Liver (tissue), 9 donors: ENCODE results near the gene KRIT1. TPM values are rescaled to one million over a fixed set of nuclear protein-coding genes. Genes with fewer than 3 reads are reported as not detected.

Source experiments
- DNase-seq: peaks from one replicate; pipeline ENCODE4 v3.0.0-alpha.2; 2017; ENCODE audit warnings: low spot score
- H3K27ac ChIP-seq, 2 donors: one replicate each; pipeline ENCODE4 v1.7.0; 2013; ENCODE audit warnings: inconsistent platforms in 2 of 2, low read length in 2 of 2, control low read depth in 1 of 2, low read depth in 1 of 2, mild to moderate bottlenecking in 1 of 2
- H3K27me3 ChIP-seq, 4 donors: one replicate each; pipeline versions ENCODE4 v1.6.1 to v1.7.0; 2013; ENCODE audit warnings: low read length in 3 of 4, inconsistent platforms in 1 of 4, mild to moderate bottlenecking in 1 of 4, moderate library complexity in 1 of 4; ENCODE audit not compliant: control insufficient read depth in 4 of 4, insufficient read depth in 4 of 4
- H3K36me3 ChIP-seq, 4 donors: one replicate each; pipeline versions ENCODE4 v1.6.1 to v1.7.0; 2013; ENCODE audit warnings: low read length in 3 of 4, mild to moderate bottlenecking in 3 of 4, low read depth in 1 of 4, moderate library complexity in 1 of 4; ENCODE audit not compliant: control insufficient read depth in 4 of 4, insufficient read depth in 3 of 4
- H3K4me1 ChIP-seq, 4 donors: one replicate each; pipeline versions ENCODE4 v1.6.1 to v1.7.0; 2013; ENCODE audit warnings: low read length in 3 of 4, mild to moderate bottlenecking in 3 of 4, moderate library complexity in 1 of 4; ENCODE audit not compliant: control insufficient read depth in 4 of 4, insufficient read depth in 4 of 4
- H3K4me3 ChIP-seq, 3 donors: one replicate each; pipeline versions ENCODE4 v1.6.1 to v1.7.0; 2013; ENCODE audit warnings: low read length in 3 of 3, control low read depth in 1 of 3, low read depth in 1 of 3, mild to moderate bottlenecking in 1 of 3
- H3K9ac ChIP-seq, 2 donors: one replicate each; pipeline ENCODE4 v1.7.0; 2013; ENCODE audit warnings: low read length in 2 of 2, mild to moderate bottlenecking in 2 of 2, moderate library complexity in 2 of 2, control low read depth in 1 of 2, low read depth in 1 of 2
- H3K9me3 ChIP-seq, 4 donors: one replicate each; pipeline versions ENCODE4 v1.6.1 to v1.7.0; 2013; ENCODE audit warnings: low read length in 3 of 4; ENCODE audit not compliant: control insufficient read depth in 4 of 4
- EGR1 ChIP-seq, 2 donors: IDR thresholded peaks; 2 replicates each; pipeline ENCODE4 v1.6.1; 2016 to 2018; ENCODE audit warnings: antibody characterized with exemption in 2 of 2, low read depth in 2 of 2
- FOXA1 ChIP-seq: IDR thresholded peaks from 2 replicates; pipeline ENCODE4 v1.6.1; 2016; ENCODE audit warnings: antibody characterized with exemption
- FOXA2 ChIP-seq: IDR thresholded peaks from 2 replicates; pipeline ENCODE4 v1.6.1; 2016; ENCODE audit warnings: antibody characterized with exemption
- GABPA ChIP-seq, 2 donors: IDR thresholded peaks in 1 of 2; conservative IDR thresholded peaks in 1 of 2; 2 replicates each; pipeline ENCODE4 v1.6.1; 2016; ENCODE audit warnings: antibody characterized with exemption in 2 of 2, mild to moderate bottlenecking in 1 of 2, moderate library complexity in 1 of 2
- HNF4A ChIP-seq, 2 donors: conservative IDR thresholded peaks; 2 replicates each; pipeline ENCODE4 v1.6.1; 2016; ENCODE audit warnings: antibody characterized with exemption in 2 of 2, mild to moderate bottlenecking in 2 of 2
- HNF4G ChIP-seq: IDR thresholded peaks from 2 replicates; pipeline ENCODE4 v1.6.1; 2016; ENCODE audit warnings: antibody characterized with exemption
- NR2F2 ChIP-seq: IDR thresholded peaks from 2 replicates; pipeline ENCODE4 v1.6.1; 2016; ENCODE audit warnings: antibody characterized with exemption
- RAD21 ChIP-seq, 2 donors: IDR thresholded peaks; 2 replicates each; pipeline ENCODE4 v1.6.1; 2016; ENCODE audit warnings: antibody characterized with exemption in 2 of 2, mild to moderate bottlenecking in 2 of 2
- RXRA ChIP-seq, 2 donors: IDR thresholded peaks; 2 replicates each; pipeline ENCODE4 v1.6.1; 2017 to 2018; ENCODE audit warnings: antibody characterized with exemption in 2 of 2, mild to moderate bottlenecking in 1 of 2
- SP1 ChIP-seq: IDR thresholded peaks from 2 replicates; pipeline ENCODE4 v1.6.1; 2018; ENCODE audit warnings: antibody characterized with exemption, mild to moderate bottlenecking
- TAF1 ChIP-seq: conservative IDR thresholded peaks from 2 replicates; pipeline ENCODE4 v1.6.1; 2016; ENCODE audit warnings: antibody characterized with exemption, mild to moderate bottlenecking
- YY1 ChIP-seq: IDR thresholded peaks from 2 replicates; pipeline ENCODE4 v1.6.1; 2016; ENCODE audit warnings: antibody characterized with exemption, mild to moderate bottlenecking
- ZBTB33 ChIP-seq: IDR thresholded peaks from 2 replicates; pipeline ENCODE4 v1.6.1; 2016; ENCODE audit warnings: antibody characterized with exemption
- WGBS: extraction: QIAGEN DNeasy Blood & Tissue Kit; methylation state at CpG from one replicate; pipeline ENCODE4 v1.1.7; 2013; 5-methylcytosine and 5-hydroxymethylcytosine counted together
- polyA plus RNA-seq, 2 donors: library from polyadenylated mRNA; stranded (reverse) in 1 of 2; unstranded in 1 of 2; fragments of 200-250 nt in 1 of 2; fragments of >200 nt in 1 of 2; fragmentation: Nextera tagmentation in 1 of 2; extraction: Ambion mirVana in 1 of 2; gene quantifications; one replicate each; pipeline versions ENCODE4 v1.2.1 to v1.2.3, GENCODE V29; 2013 to 2015
- total RNA-seq, 2 donors: library from RNA; depleted of rRNA; stranded (reverse); fragments of >200 nt; gene quantifications; one replicate each; pipeline ENCODE4 v1.2.3, GENCODE V29; 2014
- TF ChIP-seq, protein P1 (sequence below): IDR thresholded peaks from 2 replicates; pipeline ENCODE4 v1.6.1; 2016; ENCODE audit warnings: antibody characterized with exemption, mild to moderate bottlenecking
- TF ChIP-seq, protein P2 (sequence below): IDR thresholded peaks from 2 replicates; pipeline ENCODE4 v1.6.1; 2016; ENCODE audit warnings: antibody characterized with exemption
- TF ChIP-seq, protein P3 (sequence below): fragments of 150-350 bp; IDR thresholded peaks from 2 replicates; pipeline ENCODE4 v1.5.1; 2017; ENCODE audit warnings: improper control_type of control experiment, low read depth, low read length; ENCODE audit not compliant: missing input control
- donor health status: healthy.
- donor health status: healthy.
- donor health status: healthy.
- donor health status: healthy.
- donor health status: healthy.

KRIT1 gene
- total and polyA plus RNA-seq, 4 donors = 8.0 to 48.4 (median 23.9) TPM

DNA sequence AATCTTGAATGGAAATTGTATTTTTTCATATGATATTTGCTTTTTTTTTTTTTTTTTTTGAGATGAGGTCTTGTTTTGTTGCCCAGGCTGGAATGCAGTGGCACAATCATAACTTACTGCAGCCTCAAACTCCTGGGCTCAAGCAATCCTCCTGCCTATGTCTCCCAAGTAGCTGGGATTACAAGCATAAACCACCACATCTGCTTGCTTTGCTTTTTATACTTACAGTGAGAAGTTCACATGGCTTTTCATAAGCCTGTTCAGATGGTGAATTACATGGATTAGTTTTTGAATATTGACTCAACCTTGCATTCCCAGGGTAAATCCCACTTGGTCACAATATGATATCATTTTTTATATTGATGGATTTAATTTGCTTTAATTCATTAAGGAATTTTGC is 88.7 kb downstream of the KRIT1 start:
- no peak for DNase-seq
- H3K4me1 ChIP-seq = no peaks in the 10 kb centered on the region
- H3K4me3 ChIP-seq = no peak overlapping the region
- H3K9me3 ChIP-seq = no peaks in the 10 kb centered on the region
- H3K27ac ChIP-seq = no peak overlapping the region
- no peaks in the 10 kb centered on the region for H3K36me3 ChIP-seq
- no peak for TF ChIP-seq RAD21 (IDR thresholded peaks at IDR 0.05)
- no peak for TF ChIP-seq ZBTB33
- TF ChIP-seq, protein P1, sequence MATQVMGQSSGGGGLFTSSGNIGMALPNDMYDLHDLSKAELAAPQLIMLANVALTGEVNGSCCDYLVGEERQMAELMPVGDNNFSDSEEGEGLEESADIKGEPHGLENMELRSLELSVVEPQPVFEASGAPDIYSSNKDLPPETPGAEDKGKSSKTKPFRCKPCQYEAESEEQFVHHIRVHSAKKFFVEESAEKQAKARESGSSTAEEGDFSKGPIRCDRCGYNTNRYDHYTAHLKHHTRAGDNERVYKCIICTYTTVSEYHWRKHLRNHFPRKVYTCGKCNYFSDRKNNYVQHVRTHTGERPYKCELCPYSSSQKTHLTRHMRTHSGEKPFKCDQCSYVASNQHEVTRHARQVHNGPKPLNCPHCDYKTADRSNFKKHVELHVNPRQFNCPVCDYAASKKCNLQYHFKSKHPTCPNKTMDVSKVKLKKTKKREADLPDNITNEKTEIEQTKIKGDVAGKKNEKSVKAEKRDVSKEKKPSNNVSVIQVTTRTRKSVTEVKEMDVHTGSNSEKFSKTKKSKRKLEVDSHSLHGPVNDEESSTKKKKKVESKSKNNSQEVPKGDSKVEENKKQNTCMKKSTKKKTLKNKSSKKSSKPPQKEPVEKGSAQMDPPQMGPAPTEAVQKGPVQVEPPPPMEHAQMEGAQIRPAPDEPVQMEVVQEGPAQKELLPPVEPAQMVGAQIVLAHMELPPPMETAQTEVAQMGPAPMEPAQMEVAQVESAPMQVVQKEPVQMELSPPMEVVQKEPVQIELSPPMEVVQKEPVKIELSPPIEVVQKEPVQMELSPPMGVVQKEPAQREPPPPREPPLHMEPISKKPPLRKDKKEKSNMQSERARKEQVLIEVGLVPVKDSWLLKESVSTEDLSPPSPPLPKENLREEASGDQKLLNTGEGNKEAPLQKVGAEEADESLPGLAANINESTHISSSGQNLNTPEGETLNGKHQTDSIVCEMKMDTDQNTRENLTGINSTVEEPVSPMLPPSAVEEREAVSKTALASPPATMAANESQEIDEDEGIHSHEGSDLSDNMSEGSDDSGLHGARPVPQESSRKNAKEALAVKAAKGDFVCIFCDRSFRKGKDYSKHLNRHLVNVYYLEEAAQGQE = no peak
- TF ChIP-seq EGR1 (IDR thresholded peaks at IDR 0.05; ENCODE audit: low read depth in 2 of 2) = no peak
- TF ChIP-seq SP1 = no peak
- no peak for TF ChIP-seq GABPA (IDR thresholded peaks at IDR 0.05 in 1 of 2, conservative IDR thresholded peaks at IDR 0.05 in 1 of 2)
- no peak for TF ChIP-seq TAF1
- TF ChIP-seq, protein P2, sequence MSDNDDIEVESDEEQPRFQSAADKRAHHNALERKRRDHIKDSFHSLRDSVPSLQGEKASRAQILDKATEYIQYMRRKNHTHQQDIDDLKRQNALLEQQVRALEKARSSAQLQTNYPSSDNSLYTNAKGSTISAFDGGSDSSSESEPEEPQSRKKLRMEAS = no peak
- no peak for TF ChIP-seq FOXA1
- no peak for TF ChIP-seq NR2F2
- TF ChIP-seq RXRA (IDR thresholded peaks at IDR 0.05) = no peak
- TF ChIP-seq YY1 = no peak
- no peak overlapping the region for H3K9ac ChIP-seq
- no peaks in the 10 kb centered on the region for H3K27me3 ChIP-seq

DNA sequence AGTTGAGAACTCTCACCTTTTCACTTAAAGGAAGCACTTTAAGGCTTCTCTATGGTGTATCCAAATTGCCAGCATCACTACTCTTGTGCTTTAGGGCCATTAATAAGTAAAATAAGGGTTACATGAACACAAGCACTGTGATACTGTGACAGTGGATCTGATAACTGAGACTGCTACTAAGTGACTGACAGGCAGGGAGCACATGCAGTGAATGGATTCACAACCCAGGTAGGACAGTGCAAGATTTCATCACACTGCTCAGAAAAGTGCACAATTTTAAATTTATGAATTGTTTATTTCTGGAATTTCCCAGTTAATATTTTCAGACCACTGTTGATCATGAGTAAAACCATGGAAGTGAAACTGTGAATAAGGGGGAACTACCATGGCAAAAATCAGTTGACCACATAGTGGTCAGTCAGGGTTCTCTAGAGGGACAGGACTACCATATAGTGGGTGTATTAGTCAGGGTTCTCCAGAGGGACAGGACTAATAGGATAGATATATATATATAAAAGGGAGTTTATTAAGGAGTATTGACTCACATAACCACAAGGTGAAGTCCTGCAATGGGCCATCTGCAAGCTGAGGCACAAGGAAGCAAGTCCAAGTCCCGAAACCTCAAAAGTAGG is 90.5 kb downstream of the KRIT1 start:
- Histone ChIP-seq H3K27me3 (no peaks in the 10 kb centered on the region), H3K4me1 (no peaks in the 10 kb centered on the region), H3K36me3 (no peaks in the 10 kb centered on the region), H3K9me3 (no peaks in the 10 kb centered on the region), H3K27ac (no peak overlapping the region), H3K9ac (no peak overlapping the region), H3K4me3 (no peak overlapping the region)
- DNase-seq = no peak
- WGBS = 100% methylated on average over 1 of the region's 1 CpG
- TF ChIP-seq HNF4A (conservative IDR thresholded peaks at IDR 0.05) = no peak
- TF ChIP-seq RXRA (IDR thresholded peaks at IDR 0.05) = no peak
- TF ChIP-seq EGR1 (IDR thresholded peaks at IDR 0.05; ENCODE audit: low read depth in 2 of 2) = no peak
- TF ChIP-seq SP1 = no peak
- TF ChIP-seq RAD21 (IDR thresholded peaks at IDR 0.05) = no peak
- TF ChIP-seq YY1 = no peak
- TF ChIP-seq, protein P3, sequence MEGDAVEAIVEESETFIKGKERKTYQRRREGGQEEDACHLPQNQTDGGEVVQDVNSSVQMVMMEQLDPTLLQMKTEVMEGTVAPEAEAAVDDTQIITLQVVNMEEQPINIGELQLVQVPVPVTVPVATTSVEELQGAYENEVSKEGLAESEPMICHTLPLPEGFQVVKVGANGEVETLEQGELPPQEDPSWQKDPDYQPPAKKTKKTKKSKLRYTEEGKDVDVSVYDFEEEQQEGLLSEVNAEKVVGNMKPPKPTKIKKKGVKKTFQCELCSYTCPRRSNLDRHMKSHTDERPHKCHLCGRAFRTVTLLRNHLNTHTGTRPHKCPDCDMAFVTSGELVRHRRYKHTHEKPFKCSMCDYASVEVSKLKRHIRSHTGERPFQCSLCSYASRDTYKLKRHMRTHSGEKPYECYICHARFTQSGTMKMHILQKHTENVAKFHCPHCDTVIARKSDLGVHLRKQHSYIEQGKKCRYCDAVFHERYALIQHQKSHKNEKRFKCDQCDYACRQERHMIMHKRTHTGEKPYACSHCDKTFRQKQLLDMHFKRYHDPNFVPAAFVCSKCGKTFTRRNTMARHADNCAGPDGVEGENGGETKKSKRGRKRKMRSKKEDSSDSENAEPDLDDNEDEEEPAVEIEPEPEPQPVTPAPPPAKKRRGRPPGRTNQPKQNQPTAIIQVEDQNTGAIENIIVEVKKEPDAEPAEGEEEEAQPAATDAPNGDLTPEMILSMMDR = no peak
- no peak for TF ChIP-seq FOXA2
- TF ChIP-seq, protein P1 = no peak
- no peak for TF ChIP-seq ZBTB33
- no peak for TF ChIP-seq GABPA (IDR thresholded peaks at IDR 0.05 in 1 of 2, conservative IDR thresholded peaks at IDR 0.05 in 1 of 2)
- TF ChIP-seq FOXA1 = no peak
- TF ChIP-seq, protein P2 = no peak
- no peak for TF ChIP-seq HNF4G
